Activated CD4-positive, CD25-positive, alpha-beta regulatory T cell treated with anti-CD3 and anti-CD28 coated beads, Interleukin-2, amount 50 U/mL, for 72 hours (primary cell): Measurements from ENCODE around the gene CEP41.
"Not testable (repeated sequence)": the region's sequence is repeated elsewhere in the genome, so short reads cannot be mapped to it uniquely, and the experiment has no call there.

Source experiments
- DNase-seq: peaks from one replicate; pipeline ENCODE4 v3.0.0; 2021

CEP41 gene

DNA sequence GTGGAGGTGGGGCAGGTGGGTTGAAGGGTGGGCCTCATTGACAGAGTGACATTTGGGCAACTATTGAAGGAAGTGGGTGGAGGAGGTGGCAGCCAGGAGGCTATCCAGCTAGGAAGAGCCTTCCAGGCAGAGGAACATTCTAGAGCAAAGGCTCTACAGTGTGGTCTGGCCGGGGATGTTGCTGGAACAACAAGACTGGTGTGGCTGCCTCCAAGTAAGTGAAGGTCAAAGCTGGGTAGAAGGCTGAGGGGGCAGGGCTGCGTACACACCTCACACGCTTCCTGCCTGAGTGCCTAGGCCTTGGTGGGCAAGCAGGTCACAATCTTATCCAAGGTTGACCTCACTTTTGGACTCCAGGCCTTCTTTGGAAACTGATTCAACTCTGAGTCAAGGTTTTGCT is 53.9 kb downstream of the CEP41 start:
- no peak for DNase-seq

DNA sequence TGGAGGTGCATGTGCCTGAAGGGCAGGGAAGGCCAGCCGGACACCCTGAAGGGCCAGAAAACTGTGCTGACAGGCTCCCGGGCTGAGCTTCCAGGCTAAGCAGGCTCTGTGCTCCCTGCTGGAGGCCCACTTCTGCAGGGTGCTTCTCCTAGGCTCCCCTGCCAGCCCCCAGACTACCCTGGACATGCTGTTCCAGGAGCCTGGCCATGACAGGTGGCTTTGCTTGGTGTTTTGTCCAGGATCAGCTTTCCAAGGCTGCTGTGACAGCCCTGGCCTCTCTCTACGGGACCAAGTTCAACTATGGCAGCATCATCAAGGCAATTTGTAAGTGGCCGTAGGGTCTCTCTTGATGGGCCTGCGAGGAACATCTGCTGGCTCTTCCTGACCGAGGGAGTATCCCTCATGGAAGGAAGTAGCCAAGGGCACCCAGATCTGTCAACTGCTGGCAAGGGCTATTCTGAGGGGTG is 55.2 kb downstream of the CEP41 start:
- no peak for DNase-seq

DNA sequence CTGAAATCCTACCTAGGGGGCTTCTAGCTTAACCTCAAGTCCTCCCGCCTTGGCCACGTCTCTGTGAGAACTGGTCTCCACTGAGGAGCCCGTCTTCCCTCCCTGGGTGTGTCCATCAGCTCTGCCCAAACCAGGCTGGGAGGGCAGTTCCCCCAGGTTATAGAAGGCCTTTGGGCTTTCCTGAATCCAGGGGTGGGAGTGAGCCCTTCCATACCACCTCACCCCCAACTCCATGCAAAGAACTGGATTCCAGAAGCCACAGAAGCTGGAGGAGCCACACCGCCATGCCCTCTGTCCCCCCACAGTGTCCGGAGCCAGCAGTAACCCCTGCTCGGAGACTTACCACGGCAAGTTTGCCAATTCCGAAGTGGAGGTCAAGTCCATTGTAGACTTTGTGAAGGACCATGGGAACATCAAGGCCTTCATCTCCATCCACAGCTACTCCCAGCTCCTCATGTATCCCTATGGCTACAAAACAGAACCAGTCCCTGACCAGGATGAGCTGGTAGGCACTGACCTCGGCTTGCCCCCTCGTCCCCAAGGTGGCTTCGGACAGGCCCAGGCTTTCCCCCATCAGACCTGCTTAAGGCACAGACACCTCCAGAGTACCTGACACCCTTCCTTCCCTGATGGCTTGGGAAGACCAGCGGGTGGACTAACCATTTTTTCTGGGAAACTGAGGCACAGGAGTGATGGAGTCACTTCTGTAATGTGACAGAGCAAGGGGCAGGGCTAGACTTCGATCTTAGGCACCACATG is 55.8 kb downstream of the CEP41 start:
- DNase-seq = no peak

DNA sequence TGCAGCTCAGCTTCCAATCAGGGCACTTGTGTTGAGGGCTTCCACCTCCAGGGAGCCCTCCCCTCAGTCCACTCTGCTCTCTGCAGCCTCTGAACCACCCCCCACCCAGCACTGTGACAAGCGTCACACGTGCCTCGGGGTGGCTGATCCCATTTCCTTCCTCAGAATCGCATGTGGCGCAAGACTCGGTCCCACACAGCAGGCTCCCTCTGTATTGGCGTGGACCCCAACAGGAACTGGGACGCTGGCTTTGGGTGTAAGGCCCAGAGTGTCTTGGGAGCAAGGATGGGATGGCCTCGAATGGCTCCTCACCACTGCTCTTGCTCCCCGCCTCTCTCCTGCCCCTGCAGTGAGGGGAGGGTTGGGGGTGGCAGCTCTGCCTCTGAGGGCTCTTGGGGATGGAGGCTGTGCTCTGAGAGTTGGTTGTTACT is 56.4 kb downstream of the CEP41 start:
- DNase-seq = no peak

DNA sequence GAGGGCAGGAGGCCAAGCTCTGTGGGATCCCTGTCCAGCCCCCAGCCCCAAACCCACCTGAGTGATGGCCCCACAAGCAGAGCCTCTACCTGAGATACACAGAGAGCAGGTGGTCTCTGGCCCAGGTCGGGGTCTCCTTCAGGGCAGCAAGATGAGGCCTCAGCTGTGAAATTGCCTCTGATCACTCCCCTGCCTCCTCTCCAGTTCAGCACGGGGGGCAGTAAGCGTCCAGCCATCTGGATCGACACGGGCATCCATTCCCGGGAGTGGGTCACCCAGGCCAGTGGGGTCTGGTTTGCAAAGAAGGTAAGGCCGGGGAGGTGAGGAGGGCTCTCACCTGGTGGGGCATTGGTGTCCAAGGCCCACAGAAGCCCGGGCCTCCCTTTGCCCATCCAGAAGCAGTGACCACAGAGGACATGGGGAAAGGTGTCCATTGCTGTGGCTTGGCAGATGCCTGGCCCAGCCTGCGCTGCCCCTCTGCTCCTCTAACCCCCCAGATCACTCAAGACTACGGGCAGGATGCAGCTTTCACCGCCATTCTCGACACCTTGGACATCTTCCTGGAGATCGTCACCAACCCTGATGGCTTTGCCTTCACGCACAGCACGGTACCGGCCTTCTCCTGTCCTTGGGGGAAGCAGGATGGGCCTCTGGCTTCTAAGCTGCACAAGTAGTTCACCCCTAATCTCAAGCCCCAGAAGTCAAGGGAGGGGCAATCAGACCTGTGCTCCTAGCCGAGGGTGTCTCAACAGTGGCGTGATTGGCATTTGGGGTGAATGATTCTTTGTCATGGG is 57.4 kb downstream of the CEP41 start:
- DNase-seq = no peak

DNA sequence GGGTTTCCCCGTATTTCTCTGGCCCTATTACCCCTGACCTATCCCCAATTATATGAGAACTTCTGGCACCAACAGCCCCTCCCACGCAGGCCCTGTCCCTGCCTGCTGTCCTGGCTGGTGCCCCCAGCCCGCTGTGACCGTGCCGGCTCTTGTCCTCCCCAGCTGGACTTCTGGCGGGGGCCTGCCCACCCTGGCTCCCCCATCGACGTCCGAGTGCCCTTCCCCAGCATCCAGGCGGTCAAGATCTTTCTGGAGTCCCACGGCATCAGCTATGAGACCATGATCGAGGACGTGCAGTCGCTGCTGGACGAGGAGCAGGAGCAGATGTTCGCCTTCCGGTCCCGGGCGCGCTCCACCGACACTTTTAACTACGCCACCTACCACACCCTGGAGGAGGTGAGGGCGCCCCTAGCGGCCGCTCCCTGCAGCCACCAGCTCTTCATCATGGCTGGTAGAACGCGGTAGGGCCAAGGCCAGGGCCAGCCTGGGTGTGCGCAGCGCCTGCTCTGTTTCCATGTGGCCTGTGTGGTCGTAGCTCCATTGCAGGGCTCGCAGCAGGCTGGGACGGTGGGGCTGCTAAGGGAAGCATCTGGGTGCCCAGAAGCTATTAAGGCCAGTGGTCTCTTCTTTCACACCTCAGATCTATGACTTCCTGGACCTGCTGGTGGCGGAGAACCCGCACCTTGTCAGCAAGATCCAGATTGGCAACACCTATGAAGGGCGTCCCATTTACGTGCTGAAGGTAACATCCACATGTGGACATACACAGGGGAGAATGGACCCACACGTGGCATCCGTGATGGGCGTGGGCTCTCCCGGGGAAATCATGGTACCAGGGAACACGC is 59.1 kb downstream of the CEP41 start:
- DNase-seq = no peak

DNA sequence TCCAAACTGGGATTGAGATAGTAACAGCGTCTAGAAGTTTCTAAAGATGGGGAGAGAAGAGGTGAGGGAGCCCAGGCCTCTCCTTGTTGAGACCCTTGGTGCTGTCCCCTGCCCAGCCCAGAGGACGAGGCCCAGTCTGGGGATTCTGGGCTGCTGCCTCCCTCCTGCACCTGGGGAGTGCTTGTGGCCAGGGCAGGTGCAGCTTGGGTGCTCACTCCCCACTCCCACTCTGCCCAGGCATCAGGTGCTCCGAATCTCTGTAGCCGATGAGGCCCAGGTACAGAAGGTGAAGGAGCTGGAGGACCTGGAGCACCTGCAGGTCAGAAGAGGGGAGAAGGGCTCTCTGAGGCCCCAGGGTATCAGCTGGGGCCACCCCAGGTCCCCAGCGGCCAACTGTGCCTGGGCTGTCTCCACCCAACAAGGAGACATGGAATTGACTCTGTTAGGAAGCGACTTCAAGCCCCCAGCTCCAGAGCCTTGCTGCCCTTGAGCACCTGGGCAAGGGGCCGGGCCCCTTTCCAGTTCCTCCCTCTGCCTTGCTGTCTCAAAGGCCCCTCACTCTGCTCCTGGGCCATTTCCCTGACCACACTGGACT is 59.9 kb downstream of the CEP41 start:
- DNase-seq = no peak

DNA sequence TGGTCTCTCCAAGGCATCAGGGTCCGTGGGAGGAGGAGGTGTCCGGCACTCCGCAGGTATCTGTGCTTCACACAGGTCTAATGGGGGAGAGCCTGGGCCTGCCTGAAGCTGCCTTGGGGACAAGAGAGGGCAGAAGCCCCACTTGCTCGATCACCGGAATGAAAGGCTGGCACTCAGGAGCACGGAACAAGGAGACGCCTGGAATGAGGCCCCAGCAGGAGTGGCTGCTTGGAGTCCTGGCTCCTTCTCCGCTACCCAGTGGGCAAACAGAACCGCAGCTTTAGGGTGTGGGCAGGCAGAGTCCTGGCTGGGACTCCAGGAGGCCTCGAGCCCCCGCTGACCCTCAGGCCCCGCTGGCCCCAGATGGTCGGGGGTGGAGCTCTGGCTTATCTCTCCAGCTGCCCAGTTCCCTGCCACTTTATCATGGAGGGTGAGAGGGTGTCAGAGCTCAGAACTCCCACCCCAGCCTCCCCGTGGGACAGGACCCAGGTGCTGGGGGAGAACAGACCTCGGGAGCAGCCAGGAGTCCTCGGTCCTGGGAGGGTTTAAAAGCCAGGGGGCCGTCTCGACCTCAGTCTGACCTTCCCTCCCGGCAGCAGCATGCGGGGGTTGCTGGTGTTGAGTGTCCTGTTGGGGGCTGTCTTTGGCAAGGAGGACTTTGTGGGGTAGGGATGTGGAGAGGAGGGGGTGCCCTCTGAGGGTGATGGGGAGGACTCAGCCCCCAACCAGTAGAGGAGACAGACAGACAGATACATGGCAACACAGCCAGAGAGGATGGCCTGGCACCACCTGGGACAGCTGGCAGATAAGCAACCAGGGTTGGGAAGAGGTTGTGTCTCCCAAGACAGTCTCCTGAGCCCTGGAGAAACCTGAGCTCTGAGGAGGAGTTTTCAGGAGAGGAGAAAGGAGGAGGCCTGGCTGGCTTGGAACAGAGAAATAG is 60.6 kb downstream of the CEP41 start, which contains the start of gene CPA1:
CPA1 (plus strand) TSS at position 574 of the 940 bp plus-strand sequence; CDS start at position 601, 27 bp downstream.
- DNase-seq = no peak

DNA sequence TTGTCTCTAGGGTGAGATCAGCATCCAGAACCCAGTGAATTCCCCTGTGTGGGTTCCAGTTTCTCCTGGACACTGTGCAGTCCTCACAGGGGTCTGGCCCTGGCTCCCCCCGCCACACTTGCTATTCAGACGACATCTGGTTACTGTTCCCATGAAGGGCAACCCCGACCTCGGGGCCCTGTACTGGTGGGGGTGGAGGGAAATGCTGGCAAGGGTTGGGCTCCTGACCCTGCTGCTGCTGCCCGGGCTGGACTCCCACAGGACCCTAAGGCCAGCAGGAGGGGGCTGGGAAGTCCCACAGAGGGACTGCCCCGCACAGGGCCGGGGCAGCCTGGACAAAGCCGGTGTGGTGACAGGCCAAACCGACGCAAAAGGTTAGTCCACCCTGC is 61.3 kb downstream of the CEP41 start:
- DNase-seq = no peak

DNA sequence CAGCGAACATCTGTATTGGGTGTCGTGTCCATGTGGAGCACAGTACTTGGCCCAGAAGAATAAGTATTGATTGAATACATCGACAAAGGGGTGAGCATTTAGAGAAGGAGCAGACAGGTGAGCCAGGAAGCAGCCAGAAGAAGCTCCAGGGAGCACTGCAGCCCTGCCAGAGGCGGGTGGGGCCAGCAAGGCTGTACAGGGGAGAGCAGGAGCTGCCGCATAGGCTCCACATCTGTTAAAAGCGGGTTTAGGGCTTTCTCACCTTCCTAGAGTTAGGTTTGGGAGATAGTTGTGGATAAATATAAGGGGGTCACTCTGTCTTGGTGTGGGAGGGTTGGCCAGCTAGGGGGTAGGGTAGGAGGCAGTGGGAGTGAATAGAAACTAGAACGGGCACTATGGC is 61.8 kb downstream of the CEP41 start:
- no peak for DNase-seq

DNA sequence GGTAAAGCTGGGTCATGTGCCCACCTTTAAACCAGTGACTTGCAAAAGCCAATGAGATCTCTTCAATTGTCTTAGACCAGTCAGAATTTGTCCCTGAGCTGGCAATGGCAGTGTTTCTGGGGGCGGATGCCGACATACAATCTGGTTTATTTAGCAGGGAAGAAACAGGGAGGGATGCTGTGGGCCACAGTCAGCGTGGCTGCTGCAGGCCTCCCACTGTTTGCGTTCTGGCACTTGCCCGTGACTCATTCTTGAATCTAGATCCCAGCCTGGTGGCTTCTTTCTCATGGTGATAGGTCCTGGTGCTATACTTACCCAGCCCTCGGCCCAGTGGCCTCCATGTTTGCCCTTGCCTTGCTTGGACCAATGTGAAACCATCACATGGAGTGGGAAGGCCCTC is 63.6 kb downstream of the CEP41 start:
- no peak for DNase-seq

DNA sequence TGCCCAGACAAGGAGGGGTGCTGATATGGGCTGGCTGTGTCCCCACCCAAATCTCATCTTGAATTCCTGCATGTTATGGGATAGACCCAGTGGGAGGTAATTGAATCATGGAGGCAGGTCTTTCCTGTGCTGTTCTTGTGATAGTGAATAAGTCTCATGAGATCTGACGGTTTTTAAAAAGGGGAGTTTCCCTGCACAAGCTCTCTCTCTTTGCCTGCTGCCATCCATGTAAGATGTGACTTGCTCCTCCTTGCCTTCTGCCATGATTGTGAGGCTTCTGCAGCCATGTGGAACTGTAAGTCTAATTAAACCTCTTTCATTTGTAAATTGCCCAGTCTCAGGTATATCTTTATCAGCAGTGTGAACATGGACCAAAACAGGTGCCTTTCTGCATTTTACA is 64.4 kb downstream of the CEP41 start:
- not testable (repeated sequence) for DNase-seq

DNA sequence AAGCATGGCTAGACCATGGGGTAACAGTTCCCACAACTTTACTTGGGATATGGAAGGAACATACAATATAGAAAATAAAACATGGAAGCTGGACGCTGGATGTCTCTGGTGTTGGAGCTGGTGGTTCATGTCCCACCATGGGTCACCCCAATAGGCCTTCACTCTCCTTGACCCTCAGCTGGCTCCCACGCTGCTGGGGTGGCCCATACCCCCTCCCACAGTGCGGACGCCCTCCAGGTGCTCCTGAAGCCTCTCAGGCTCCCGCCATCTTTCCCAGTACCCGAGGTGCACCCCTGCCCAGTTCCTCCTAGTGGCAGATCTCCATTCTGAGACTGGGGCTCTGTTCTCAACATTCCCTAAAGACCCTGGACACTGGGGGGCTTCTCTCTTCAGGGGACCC is 66.3 kb downstream of the CEP41 start:
- DNase-seq = no peak

DNA sequence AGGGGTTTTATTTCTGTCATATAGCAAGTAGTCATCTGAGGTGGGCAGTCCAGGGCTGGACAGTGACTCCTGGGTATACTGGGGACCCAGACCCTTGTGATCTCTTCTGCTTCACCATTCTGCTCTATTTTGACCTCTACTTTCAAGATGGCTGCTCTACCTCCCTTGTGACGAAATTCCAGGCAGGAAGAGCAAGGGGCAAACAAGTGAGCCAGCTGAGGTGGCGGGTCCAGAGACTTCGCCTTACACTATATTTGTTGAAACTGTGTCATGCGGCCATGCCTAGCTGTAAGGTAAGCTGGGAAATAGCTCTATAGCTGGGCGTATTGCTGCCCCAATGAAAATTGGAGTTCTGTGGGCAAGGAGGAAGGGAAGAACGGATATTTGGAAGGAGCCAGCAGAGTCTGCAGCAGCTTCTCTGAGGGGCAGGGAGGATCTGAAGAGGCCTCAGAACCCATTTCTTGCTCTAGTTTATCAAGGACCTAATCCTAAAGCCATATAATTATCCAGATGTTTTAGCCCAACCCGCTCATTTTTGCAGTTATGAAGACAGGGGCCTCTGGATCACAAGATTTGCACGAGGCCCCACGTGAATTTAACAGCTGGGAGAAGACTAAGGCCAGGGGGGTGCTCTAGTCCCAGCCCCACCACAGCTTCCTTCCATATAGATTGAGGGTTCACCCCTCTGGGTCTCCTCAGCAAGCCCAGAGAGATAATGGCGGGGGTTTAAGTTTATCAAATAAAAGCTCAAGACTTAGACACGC is 68.2 kb downstream of the CEP41 start:
- no peak for DNase-seq

DNA sequence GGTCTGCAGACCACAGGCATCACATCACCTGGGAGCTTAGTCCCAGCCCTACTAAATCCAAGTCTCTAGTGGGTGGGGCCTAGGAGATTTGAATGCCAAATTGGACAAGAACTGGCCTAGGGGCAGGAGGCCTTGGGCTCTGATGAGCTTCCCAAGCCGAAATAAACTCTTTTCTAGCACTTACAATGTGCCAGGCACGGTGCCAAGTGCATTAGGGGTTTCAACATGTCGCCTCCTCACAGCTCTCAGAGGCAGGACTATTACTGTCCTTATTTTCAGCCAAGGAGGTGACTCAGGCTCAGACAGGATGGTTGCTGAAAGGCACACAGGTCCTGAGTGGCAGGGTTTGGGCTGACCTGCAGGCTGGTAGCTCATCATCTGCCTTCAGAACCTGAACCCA is 69.8 kb downstream of the CEP41 start:
- DNase-seq = no peak

DNA sequence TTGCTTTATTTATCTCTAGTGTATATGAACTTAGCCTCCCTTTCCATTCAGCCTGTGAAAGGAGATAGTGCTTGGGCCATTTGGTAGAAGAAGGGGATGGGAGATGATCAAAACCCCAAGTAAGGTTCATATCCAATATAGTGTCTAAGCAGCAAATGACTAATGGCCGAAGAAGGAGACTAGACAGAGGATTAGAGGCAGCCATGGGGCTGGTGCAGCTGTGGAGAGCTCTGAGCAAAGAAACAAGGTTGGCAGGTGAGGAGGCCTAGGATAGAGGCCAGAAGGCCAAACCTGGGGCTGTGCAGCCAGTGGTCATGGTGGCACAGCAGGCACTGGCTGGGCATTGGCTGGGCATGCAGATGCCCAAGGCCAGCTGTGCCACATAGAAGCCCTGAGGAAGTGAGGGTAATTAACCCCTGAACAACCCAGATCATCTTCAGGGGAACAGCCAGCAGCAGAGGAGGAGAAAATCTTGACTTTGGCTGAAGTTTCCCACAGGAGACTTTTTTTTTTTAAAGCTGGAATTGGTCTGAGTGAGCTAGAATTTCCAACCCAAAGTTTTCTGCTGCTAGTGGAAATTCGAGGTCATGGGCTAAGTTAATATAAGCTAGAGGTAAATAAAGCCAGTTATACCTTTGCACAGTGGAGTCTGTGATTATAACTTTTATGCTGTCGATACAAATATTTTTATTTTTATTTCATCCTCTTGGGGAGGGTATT is 70.8 kb downstream of the CEP41 start:
- no peak for DNase-seq

DNA sequence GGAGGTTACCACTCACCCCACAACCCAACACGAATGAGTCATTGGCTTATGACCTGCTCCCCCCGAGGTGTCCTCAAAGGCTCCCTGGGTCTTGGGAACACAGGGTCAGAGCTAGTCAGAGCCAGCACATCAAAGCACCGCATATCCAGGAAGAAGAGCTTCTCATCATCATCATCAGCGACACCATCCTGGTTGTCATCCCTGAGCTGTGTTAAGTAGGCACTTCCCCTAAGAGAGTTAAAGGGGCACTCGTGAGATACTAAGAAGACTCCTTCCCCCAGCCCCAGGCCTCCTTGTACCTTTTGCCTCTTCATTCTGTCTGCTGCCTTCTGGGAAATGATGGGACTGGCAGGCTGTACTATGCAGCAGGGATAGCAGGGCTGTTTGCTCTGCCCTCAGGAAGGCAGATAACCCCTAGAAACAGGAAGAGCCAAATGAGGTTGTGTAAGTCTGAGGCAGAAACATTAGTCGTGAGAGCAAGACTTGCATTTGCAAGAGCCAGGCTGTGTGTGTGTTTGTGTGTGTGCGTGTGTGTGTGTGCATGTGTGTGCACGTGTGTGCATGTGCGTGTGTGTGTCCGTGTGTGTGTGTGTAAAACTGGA is 71.6 kb downstream of the CEP41 start:
- DNase-seq = no peak

DNA sequence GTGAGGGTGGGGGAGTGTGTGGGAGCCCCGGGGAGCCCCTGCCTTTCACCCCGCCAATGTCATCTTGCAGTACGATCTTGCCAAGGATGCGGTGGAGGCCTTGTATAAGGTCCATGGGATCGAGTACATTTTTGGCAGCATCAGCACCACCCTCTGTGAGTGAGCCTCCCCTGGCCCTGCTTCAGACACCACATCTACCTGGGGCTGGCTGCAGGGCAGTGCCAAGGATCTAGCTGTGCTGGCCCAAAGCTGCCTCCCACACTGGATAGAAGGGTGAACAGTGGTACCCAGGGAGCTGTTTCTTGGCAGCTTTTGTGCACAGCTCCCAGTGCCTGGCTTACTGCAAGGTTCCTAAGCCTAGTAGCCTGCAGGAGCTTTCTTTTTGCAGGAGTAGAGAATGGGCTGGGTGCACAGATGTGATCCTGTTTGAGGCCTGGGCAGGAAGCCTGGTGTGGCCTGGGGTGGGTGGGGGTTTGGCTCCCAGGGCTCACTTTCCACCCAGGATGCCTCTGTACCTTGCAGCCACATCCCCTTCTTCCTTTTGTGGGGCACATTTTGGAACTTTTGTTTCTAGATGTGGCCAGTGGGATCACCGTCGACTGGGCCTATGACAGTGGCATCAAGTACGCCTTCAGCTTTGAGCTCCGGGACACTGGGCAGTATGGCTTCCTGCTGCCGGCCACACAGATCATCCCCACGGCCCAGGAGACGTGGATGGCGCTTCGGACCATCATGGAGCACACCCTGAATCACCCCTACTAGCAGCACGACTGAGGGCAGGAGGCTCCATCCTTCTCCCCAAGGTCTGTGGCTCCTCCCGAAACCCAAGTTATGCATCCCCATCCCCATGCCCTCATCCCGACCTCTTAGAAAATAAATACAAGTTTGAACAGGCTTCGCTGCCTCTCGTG is 72.7 kb downstream of the CEP41 start:
- no peak for DNase-seq
